ENCODE data around the gene HOXB2.

DNA sequence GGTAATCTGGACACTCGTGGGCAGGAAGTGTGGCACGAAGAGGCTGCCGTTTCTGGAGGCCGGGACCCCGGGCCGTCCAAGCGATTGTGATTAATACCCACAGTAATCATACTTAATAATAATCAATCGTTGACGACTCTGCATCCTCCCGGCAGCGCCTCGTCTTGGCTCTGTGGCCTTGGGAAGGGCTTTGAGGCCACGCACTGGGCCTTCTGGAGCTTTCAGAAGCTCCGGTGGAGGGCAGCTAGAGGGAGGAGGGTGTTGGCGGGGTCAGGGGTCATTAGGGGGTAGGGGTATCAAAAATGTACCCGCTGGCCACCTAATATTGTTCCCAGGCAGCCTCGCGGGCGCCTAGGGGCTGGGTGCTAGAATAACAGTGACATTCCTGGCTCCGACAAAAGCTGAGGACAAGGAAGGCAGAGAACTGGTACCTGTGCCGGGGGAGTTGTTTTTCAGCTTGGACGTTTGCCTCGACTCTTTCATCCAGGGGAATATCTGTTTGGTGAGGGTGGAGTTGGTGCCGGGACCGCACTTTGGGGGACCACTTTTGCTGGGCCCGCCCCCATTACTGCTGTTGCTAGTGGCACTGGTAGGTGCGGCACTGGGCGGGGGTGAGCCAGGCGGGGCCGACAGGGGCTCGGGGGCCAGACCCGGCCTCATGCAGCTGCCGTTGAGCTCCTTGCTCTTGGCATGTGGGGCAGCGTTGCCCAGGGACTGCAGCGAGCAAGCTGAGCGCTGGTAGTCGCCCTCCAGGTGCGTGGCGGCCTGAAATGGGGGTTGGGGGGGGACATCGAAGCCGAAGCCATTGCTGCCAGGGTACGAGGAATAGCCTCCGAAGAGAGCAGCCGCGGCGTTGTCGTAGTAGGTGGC is 6.9 kb upstream of the HOXB2 start:
- TF ChIP-seq ZNF8 (CRISPR knock-in tag; IDR thresholded peaks at IDR 0.05) (no peak), ARNTL (CRISPR knock-in tag; IDR thresholded peaks at IDR 0.05; ENCODE audit: borderline replicate concordance, low read depth) (no peak), ZC3H10 (CRISPR knock-in tag; IDR thresholded peaks at IDR 0.05) (no peak), ZFP3 (CRISPR knock-in tag; IDR thresholded peaks at IDR 0.05) (no peak), PATZ1 (CRISPR knock-in tag; IDR thresholded peaks at IDR 0.05; ENCODE audit: borderline replicate concordance) (no peak), TCF4 (CRISPR knock-in tag; IDR thresholded peaks at IDR 0.05; ENCODE audit: borderline replicate concordance) (no peak), RARB (CRISPR knock-in tag; IDR thresholded peaks at IDR 0.05) (no peak), CSDC2 (CRISPR knock-in tag; IDR thresholded peaks at IDR 0.05) (no peak), ZNF70 (CRISPR knock-in tag; IDR thresholded peaks at IDR 0.05) (no peak), CREB5 (CRISPR knock-in tag; IDR thresholded peaks at IDR 0.05; ENCODE audit: low read depth) (no peak)
- TF ChIP-seq, protein P1, sequence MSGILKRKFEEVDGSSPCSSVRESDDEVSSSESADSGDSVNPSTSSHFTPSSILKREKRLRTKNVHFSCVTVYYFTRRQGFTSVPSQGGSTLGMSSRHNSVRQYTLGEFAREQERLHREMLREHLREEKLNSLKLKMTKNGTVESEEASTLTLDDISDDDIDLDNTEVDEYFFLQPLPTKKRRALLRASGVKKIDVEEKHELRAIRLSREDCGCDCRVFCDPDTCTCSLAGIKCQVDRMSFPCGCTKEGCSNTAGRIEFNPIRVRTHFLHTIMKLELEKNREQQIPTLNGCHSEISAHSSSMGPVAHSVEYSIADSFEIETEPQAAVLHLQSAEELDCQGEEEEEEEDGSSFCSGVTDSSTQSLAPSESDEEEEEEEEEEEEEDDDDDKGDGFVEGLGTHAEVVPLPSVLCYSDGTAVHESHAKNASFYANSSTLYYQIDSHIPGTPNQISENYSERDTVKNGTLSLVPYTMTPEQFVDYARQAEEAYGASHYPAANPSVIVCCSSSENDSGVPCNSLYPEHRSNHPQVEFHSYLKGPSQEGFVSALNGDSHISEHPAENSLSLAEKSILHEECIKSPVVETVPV (CRISPR knock-in tag; IDR thresholded peaks at IDR 0.05): no peak
